Fibroblast of lung (primary cell): ENCODE measurements around the gene RABGAP1.

Experiments used
- CTCF ChIP-seq, 2 donors: IDR thresholded peaks in 1 of 2; conservative IDR thresholded peaks in 1 of 2; 1 replicate in 1 of 2; 2 replicates in 1 of 2; pipeline ENCODE4 v1.5.1; 2011 to 2012; ENCODE audit warnings: low read length in 2 of 2, control low read depth in 1 of 2, inconsistent platforms in 1 of 2, low read depth in 1 of 2, mild to moderate bottlenecking in 1 of 2
- EZH2 ChIP-seq: IDR thresholded peaks from 2 replicates; pipeline ENCODE4 v1.5.1; 2012; ENCODE audit warnings: low read length, control low read depth, mild to moderate bottlenecking; ENCODE audit errors: missing control alignments

DNA sequence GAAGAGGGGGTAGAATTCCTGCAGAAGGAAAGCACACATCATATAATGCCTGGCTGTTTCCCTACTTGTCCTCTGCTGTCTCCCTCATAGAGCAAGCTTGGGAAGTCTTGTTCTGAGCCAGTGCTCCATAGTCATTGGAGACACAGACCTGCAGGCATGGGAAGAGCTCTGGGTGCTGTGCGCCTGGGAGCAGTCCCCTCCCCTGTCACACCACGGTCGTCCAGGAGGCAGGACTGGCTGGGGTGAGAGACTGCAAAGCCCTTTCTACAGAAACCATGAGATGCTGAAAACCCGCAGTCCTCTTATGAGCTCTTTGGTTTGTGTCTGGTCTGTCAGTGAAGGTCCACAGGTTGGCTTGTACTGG is 157.3 kb downstream of the RABGAP1 start:
- TF ChIP-seq CTCF (conservative IDR thresholded peaks at IDR 0.05 in 1 of 2, IDR thresholded peaks at IDR 0.05 in 1 of 2; ENCODE audit: low read depth in 1 of 2, low read length in 2 of 2) (no peak), EZH2 (no peak)
